H1 (cell line): ENCODE results near the gene CRYBG3. TPM values are rescaled to one million over a fixed set of nuclear protein-coding genes. Genes with fewer than 3 reads are reported as not detected.

Experiments
- CTCF ChIA-PET: fragments of 300-600 bp; sonication (Branson Sonifier 250); formaldehyde crosslinking; loops from one replicate; lab custom pipeline; 2021; ENCODE audit not compliant: partially characterized antibody; lab: Charles Lee
- POLR2A ChIA-PET: fragments of 300-600 bp; sonication (Branson Sonifier 250); formaldehyde crosslinking; loops from one replicate; lab custom pipeline; 2021; ENCODE audit warnings: inconsistent platforms; ENCODE audit not compliant: partially characterized antibody; lab: Charles Lee
- DNase-seq, 2 experiments: peaks; one replicate each; pipeline versions ENCODE4 v3.0.0 to v3.0.0-alpha.2; 2010 to 2022; ENCODE audit warnings: low spot score in 2 of 2, low read depth in 1 of 2, mixed read lengths in 1 of 2
- FAIRE-seq: peaks from 2 replicates; lab custom pipeline; 2011; peaks lifted over from hg19 to GRCh38; lab: Jason Lieb, UNC
- H2AFZ ChIP-seq: 2 replicates; pipeline ENCODE4 v1.8.1; 2012; ENCODE audit warnings: low read length, inconsistent platforms
- H2AK5ac ChIP-seq: 2 replicates; pipeline ENCODE4 v1.6.1; 2013; ENCODE audit warnings: low read depth, low read length
- H2BK120ac ChIP-seq: replicated peaks from 2 replicates; pipeline ENCODE3; 2013; ENCODE audit warnings: low read depth, low read length, inconsistent platforms
- H2BK12ac ChIP-seq: 2 replicates; pipeline ENCODE4 v1.6.1; 2013; ENCODE audit warnings: low read depth, low read length
- H2BK15ac ChIP-seq: 2 replicates; pipeline ENCODE4 v1.6.1; 2013; ENCODE audit warnings: low read length
- H2BK20ac ChIP-seq: 2 replicates; pipeline ENCODE4 v1.6.1; 2013; ENCODE audit warnings: low read length
- H2BK5ac ChIP-seq: 2 replicates; pipeline ENCODE4 v1.6.1; 2013; ENCODE audit warnings: low read depth, low read length
- H3K14ac ChIP-seq: 2 replicates; pipeline ENCODE4 v1.6.1; 2013; ENCODE audit warnings: inconsistent platforms; ENCODE audit not compliant: insufficient read length
- H3K18ac ChIP-seq: 2 replicates; pipeline ENCODE4 v1.6.1; 2013; ENCODE audit warnings: low read length; ENCODE audit errors: extremely low read depth
- H3K23ac ChIP-seq: 2 replicates; pipeline ENCODE4 v1.6.1; 2013; ENCODE audit warnings: inconsistent platforms; ENCODE audit not compliant: insufficient read length
- H3K23me2 ChIP-seq: 2 replicates; pipeline ENCODE4 v1.6.1; 2013; ENCODE audit warnings: low read depth, low read length
- H3K27ac ChIP-seq: 2 replicates; pipeline ENCODE4 v1.6.1; 2011; ENCODE audit warnings: low read depth, low read length, inconsistent platforms
- H3K27me3 ChIP-seq, 4 experiments: replicated peaks in 1 of 4; 1 replicate in 1 of 4; 2 replicates in 3 of 4; pipeline versions ENCODE4 v1.6.1 to v1.8.1; 2011 to 2013; ENCODE audit warnings: low read length in 3 of 4, mild to moderate bottlenecking in 3 of 4, inconsistent platforms in 2 of 4, mixed read lengths in 2 of 4, moderate library complexity in 1 of 4; ENCODE audit not compliant: control insufficient read depth in 3 of 4, insufficient read depth in 3 of 4; ENCODE audit errors: extremely low read depth in 1 of 4
- H3K36me3 ChIP-seq, 4 experiments: 2 replicates each; pipeline versions ENCODE4 v1.6.1 to v1.8.1; 2011 to 2013; ENCODE audit warnings: mild to moderate bottlenecking in 4 of 4, low read length in 3 of 4, moderate library complexity in 2 of 4, control low read depth in 1 of 4, inconsistent platforms in 1 of 4; ENCODE audit not compliant: insufficient read depth in 4 of 4, control insufficient read depth in 2 of 4
- H3K4ac ChIP-seq: replicated peaks from 2 replicates; pipeline ENCODE3; 2013; ENCODE audit warnings: low read length, low read depth, mixed read lengths, inconsistent platforms; ENCODE audit not compliant: insufficient read length
- H3K4me1 ChIP-seq, 4 experiments: replicated peaks in 1 of 4; 1 replicate in 1 of 4; 2 replicates in 3 of 4; pipeline versions ENCODE4 v1.6.1 to v1.8.1; 2011 to 2013; ENCODE audit warnings: low read length in 3 of 4, inconsistent platforms in 2 of 4, mixed read lengths in 1 of 4; ENCODE audit not compliant: insufficient read depth in 4 of 4, control insufficient read depth in 3 of 4
- H3K4me2 ChIP-seq, 2 experiments: 2 replicates each; pipeline versions ENCODE4 v1.6.1 to v1.8.1; 2011 to 2013; ENCODE audit warnings: low read depth in 2 of 2, low read length in 2 of 2, control low read depth in 1 of 2, inconsistent platforms in 1 of 2, mild to moderate bottlenecking in 1 of 2; ENCODE audit not compliant: insufficient read depth in 1 of 2
- H3K4me3 ChIP-seq, 4 experiments: fragments of 200-600, 300-600 bp in 1 of 4; sonication (generic), shearing (Covaris generic), sonication (Bioruptor Twin) in 1 of 4; 2 replicates each; pipeline versions ENCODE4 v1.5.1 to v1.8.1; 2011 to 2016; ENCODE audit warnings: low read length in 4 of 4, low read depth in 3 of 4, control low read depth in 2 of 4, inconsistent platforms in 2 of 4, mild to moderate bottlenecking in 2 of 4, mixed read lengths in 1 of 4, moderate library complexity in 1 of 4; ENCODE audit not compliant: insufficient read depth in 2 of 4; ENCODE audit errors: extremely low read depth in 1 of 4
- H3K56ac ChIP-seq: replicated peaks from 2 replicates; pipeline ENCODE3; 2013; ENCODE audit warnings: low read depth, mild to moderate bottlenecking, mixed read lengths, low read length, inconsistent platforms; ENCODE audit not compliant: insufficient read length
- H3K79me1 ChIP-seq: 2 replicates; pipeline ENCODE4 v1.6.1; 2013; ENCODE audit warnings: low read depth, low read length, control low read depth
- H3K79me2 ChIP-seq, 2 experiments: 2 replicates each; pipeline versions ENCODE4 v1.6.1 to v1.8.1; 2012 to 2013; ENCODE audit warnings: low read length in 2 of 2, mild to moderate bottlenecking in 2 of 2, inconsistent platforms in 1 of 2; ENCODE audit not compliant: insufficient read depth in 2 of 2, control insufficient read depth in 1 of 2
- H3K9ac ChIP-seq, 4 experiments: replicated peaks in 1 of 4; 1 replicate in 1 of 4; 2 replicates in 3 of 4; pipeline versions ENCODE4 v1.6.1 to v1.8.1; 2011 to 2013; ENCODE audit warnings: low read depth in 3 of 4, low read length in 3 of 4, control low read depth in 2 of 4, mild to moderate bottlenecking in 2 of 4, moderate library complexity in 2 of 4, inconsistent platforms in 1 of 4; ENCODE audit errors: extremely low read depth in 1 of 4
- H3K9me3 ChIP-seq, 2 experiments: 2 replicates each; pipeline versions ENCODE4 v1.6.1 to v1.8.1; 2012 to 2013; ENCODE audit warnings: mild to moderate bottlenecking in 2 of 2, moderate library complexity in 2 of 2, control low read depth in 1 of 2, inconsistent platforms in 1 of 2, low read depth in 1 of 2, low read length in 1 of 2, mixed read lengths in 1 of 2; ENCODE audit not compliant: insufficient read depth in 2 of 2
- H4K20me1 ChIP-seq, 2 experiments: replicated peaks in 1 of 2; 2 replicates each; pipeline versions ENCODE3 to v1.8.1; 2011 to 2013; ENCODE audit warnings: inconsistent platforms in 2 of 2, low read length in 2 of 2, mild to moderate bottlenecking in 1 of 2; ENCODE audit not compliant: insufficient read depth in 2 of 2, control insufficient read depth in 1 of 2
- H4K5ac ChIP-seq: 2 replicates; pipeline ENCODE4 v1.6.1; 2013; ENCODE audit warnings: low read length, low read depth, mixed read lengths, inconsistent platforms; ENCODE audit not compliant: insufficient read length
- H4K8ac ChIP-seq: 2 replicates; pipeline ENCODE4 v1.8.0; 2013; ENCODE audit warnings: mild to moderate bottlenecking, moderate library complexity, low read length, inconsistent platforms; ENCODE audit not compliant: insufficient read depth; ENCODE audit errors: extremely low read depth
- H4K91ac ChIP-seq: replicated peaks from 2 replicates; pipeline ENCODE3; 2013; ENCODE audit warnings: low read length, mixed read lengths, inconsistent platforms; ENCODE audit not compliant: insufficient read length
- BACH1 ChIP-seq: IDR thresholded peaks from 2 replicates; pipeline ENCODE4 v1.6.1; 2012; ENCODE audit warnings: low read length, improper control_type of control experiment
- CBX8 ChIP-seq: fragments of 300-800, 300-1000 bp; sonication (generic); IDR thresholded peaks from 2 replicates; pipeline ENCODE4 v1.7.1; 2016; ENCODE audit warnings: low read depth, low read length, borderline replicate concordance
- CTBP2 ChIP-seq: IDR thresholded peaks from 2 replicates; pipeline ENCODE4 v1.7.0; 2011; ENCODE audit warnings: borderline replicate concordance, mild to moderate bottlenecking, moderate library complexity, mixed read lengths, low read length; ENCODE audit not compliant: insufficient read depth, insufficient read length
- EGR1 ChIP-seq: IDR thresholded peaks from 2 replicates; pipeline ENCODE4 v1.6.1; 2011; ENCODE audit warnings: low read depth, low read length, borderline replicate concordance
- GABPA ChIP-seq: IDR thresholded peaks from 2 replicates; pipeline ENCODE4 v1.6.1; 2011; ENCODE audit warnings: mild to moderate bottlenecking, low read length, moderate library complexity, borderline replicate concordance; ENCODE audit not compliant: insufficient read depth
- JUND ChIP-seq: IDR thresholded peaks from 2 replicates; pipeline ENCODE4 v1.6.1; 2011; ENCODE audit warnings: mild to moderate bottlenecking, improper control_type of control experiment, low read length
- MAFK ChIP-seq: IDR thresholded peaks from 2 replicates; pipeline ENCODE4 v1.6.1; 2012; ENCODE audit warnings: low read depth, mild to moderate bottlenecking, improper control_type of control experiment, low read length
- RAD21 ChIP-seq, 2 experiments: IDR thresholded peaks in 1 of 2; conservative IDR thresholded peaks in 1 of 2; 2 replicates each; pipeline ENCODE4 v1.6.1; 2011; ENCODE audit warnings: low read depth in 2 of 2, low read length in 2 of 2, improper control_type of control experiment in 1 of 2, inconsistent platforms in 1 of 2, mild to moderate bottlenecking in 1 of 2, moderate library complexity in 1 of 2
- SIRT6 ChIP-seq: IDR thresholded peaks from one replicate; pipeline ENCODE4 v1.7.1; 2012; ENCODE audit warnings: low read length, inconsistent platforms
- TBP ChIP-seq: IDR thresholded peaks from 2 replicates; pipeline ENCODE4 v1.6.1; 2011; ENCODE audit warnings: low read depth, low read length, improper control_type of control experiment
- WGBS, 2 experiments: shearing (Covaris generic) in 1 of 2; methylation state at CpG; one replicate each; pipeline versions ENCODE4 v1.1.6 to v1.1.7; 2013 to 2015; ENCODE audit warnings: low lambda C conversion rate in 2 of 2, mixed read lengths in 2 of 2, inconsistent platforms in 1 of 2, low coverage in 1 of 2, missing lambda C conversion rate in 1 of 2; ENCODE audit not compliant: insufficient replicate concordance in 2 of 2, insufficient coverage in 1 of 2, insufficient read length in 1 of 2; ENCODE audit errors: extremely low coverage in 1 of 2, missing lambda C conversion rate in 1 of 2; 5-methylcytosine and 5-hydroxymethylcytosine counted together
- polyA plus RNA-seq, 7 experiments: library from polyadenylated mRNA; depleted of rRNA in 3 of 7; stranded (reverse) in 5 of 7; unstranded in 2 of 7; fragments of >200 nt in 5 of 7; fragments of 200-250 nt in 2 of 7; gene quantifications; 1 replicate in 5 of 7; 2 replicates in 1 of 7; 4 replicates in 1 of 7; pipeline versions ENCODE4 v1.2.1 to v1.2.3, GENCODE V29; 2011 to 2013; ENCODE audit warnings: missing spikeins in 2 of 7, mixed read lengths in 2 of 7
- total RNA-seq: library from RNA; stranded (reverse); fragmentation: NEBNext Ultra II Directional; extraction: Animal tissue kit (Norgen Biotek cat#: 25700); gene quantifications from 2 replicates; pipeline ENCODE4 v1.2.1, GENCODE V29; 2021

CRYBG3 gene
- total and polyA plus RNA-seq, 2 of the 8 experiments (the other 6 are each of a cell fraction or from before 2014, with no cell fraction given), result 2.1 to 8.0 TPM

GRCh38 chr3:97882975-97883598 lies 61.3 kb downstream of the CRYBG3 start:
- H2BK20ac ChIP-seq, result no peak overlapping the region
- POLR2A ChIA-PET, result no interaction called here
- no peak overlapping the region for H3K4me2 ChIP-seq
- no peaks in the 10 kb centered on the region for H4K20me1 ChIP-seq
- DNase-seq (no peak), FAIRE-seq (no peak)
- H2BK5ac ChIP-seq, result no peak overlapping the region
- TF ChIP-seq JUND (no peak), EGR1 (no peak), SIRT6 (no peak), BACH1 (no peak), GABPA (no peak), CBX8 (no peak), RAD21 (IDR thresholded peaks at IDR 0.05 in 1 of 2, conservative IDR thresholded peaks at IDR 0.05 in 1 of 2; ENCODE audit: low read depth in 2 of 2, low read length in 2 of 2) (no peak), MAFK (no peak), TBP (no peak), CTBP2 (no peak)
- peaks cover 0 to 5% (median 0%) of the 10 kb centered on the region in 4 experiments; a peak in 1 of 8 replicates for H3K36me3 ChIP-seq
- no peak overlapping the region for H3K14ac ChIP-seq
- no peak overlapping the region for H2BK12ac ChIP-seq
- no peak overlapping the region for H4K91ac ChIP-seq
- CTCF ChIA-PET, result no interaction called here
- no peak overlapping the region for H3K4me3 ChIP-seq
- no peak overlapping the region for H3K18ac ChIP-seq
- H3K27ac ChIP-seq, result no peak overlapping the region
- no peak overlapping the region for H3K9ac ChIP-seq
- no peak overlapping the region for H3K4ac ChIP-seq
- no peak overlapping the region for H3K23ac ChIP-seq
- H3K9me3 ChIP-seq, result no peaks in the 10 kb centered on the region
- no peak overlapping the region for H2BK120ac ChIP-seq
- H3K27me3 ChIP-seq, result no peaks in the 10 kb centered on the region
- no peaks in the 10 kb centered on the region for H3K79me2 ChIP-seq
- no peaks in the 10 kb centered on the region for H3K4me1 ChIP-seq
- no peak overlapping the region for H2AFZ ChIP-seq
- H3K79me1 ChIP-seq, result no peaks in the 10 kb centered on the region
- WGBS, 2 experiments, result 92% methylated on average over 5 of the region's 5 CpGs; no CpG with 5 or more reads in 1 of the 2 experiments
- no peak overlapping the region for H3K56ac ChIP-seq
- H2AK5ac ChIP-seq, result no peak overlapping the region
- no peak overlapping the region for H2BK15ac ChIP-seq
- no peak overlapping the region for H4K8ac ChIP-seq
- no peaks in the 10 kb centered on the region; the same call in 1 of the 2 replicates for H3K23me2 ChIP-seq
- no peak overlapping the region for H4K5ac ChIP-seq
